HepG2 (cell line): Measurements from ENCODE around the gene AUH.

Experiments
- BRCA1 ChIP-seq: sonication (generic); formaldehyde crosslinking; IDR thresholded peaks from 2 replicates; pipeline ENCODE4 v1.4.0; 2020; ENCODE audit warnings: missing genetic modification reagents
- FOXA1 ChIP-seq, 2 experiments: fragments of 450-650 bp in 1 of 2; sonication (generic) in 1 of 2; formaldehyde crosslinking in 1 of 2; IDR thresholded peaks; 2 replicates each; pipeline versions ENCODE4 v1.4.0 to v1.6.1; 2016 to 2020; ENCODE audit warnings: missing genetic modification reagents in 1 of 2
- GATAD2A ChIP-seq: IDR thresholded peaks from 2 replicates; pipeline ENCODE4 v1.6.1; 2016
- POLR2A ChIP-seq, 2 experiments: IDR thresholded peaks; 2 replicates each; pipeline ENCODE4 v1.6.1; 2011; ENCODE audit warnings: low read depth in 2 of 2, low read length in 2 of 2, mild to moderate bottlenecking in 1 of 2, moderate library complexity in 1 of 2; ENCODE audit not compliant: insufficient read depth in 1 of 2
- RFXAP ChIP-seq: sonication (generic); formaldehyde crosslinking; IDR thresholded peaks from 2 replicates; pipeline ENCODE4 v1.4.0; 2020; ENCODE audit warnings: missing genetic modification reagents, borderline replicate concordance
- SNRNP70 ChIP-seq: fragments of 200-400 bp; formaldehyde crosslinking; IDR thresholded peaks from 2 replicates; pipeline ENCODE4 v1.6.1; 2017; ENCODE audit warnings: mild to moderate bottlenecking, low read depth, low read length, moderate library complexity
- SP1 ChIP-seq, 2 experiments: fragments of 450-650 bp in 1 of 2; sonication (generic) in 1 of 2; formaldehyde crosslinking in 1 of 2; IDR thresholded peaks; 2 replicates each; pipeline versions ENCODE4 v1.4.0 to v1.6.1; 2016 to 2020; ENCODE audit warnings: missing genetic modification reagents in 1 of 2
- TCF12 ChIP-seq, 2 experiments: fragments of 450-650 bp in 1 of 2; sonication (generic) in 1 of 2; formaldehyde crosslinking in 1 of 2; IDR thresholded peaks; 2 replicates each; pipeline versions ENCODE4 v1.6.1 to v1.8.0; 2017 to 2022; ENCODE audit warnings: antibody characterized with exemption in 1 of 2, mild to moderate bottlenecking in 1 of 2, missing genetic modification reagents in 1 of 2, moderate library complexity in 1 of 2
- THRA ChIP-seq: sonication (generic); formaldehyde crosslinking; IDR thresholded peaks from 2 replicates; pipeline ENCODE4 v1.4.0; 2020; ENCODE audit warnings: missing genetic modification reagents, borderline replicate concordance
- ZFP36 ChIP-seq: fragments of 150-350 bp; IDR thresholded peaks from 2 replicates; pipeline ENCODE4 v1.6.1; 2018; ENCODE audit warnings: borderline replicate concordance, low read length, low read depth; ENCODE audit not compliant: partially characterized antibody
- ZNF136 ChIP-seq: sonication (generic); formaldehyde crosslinking; IDR thresholded peaks from 2 replicates; pipeline ENCODE4 v1.8.1; 2022; ENCODE audit warnings: low read depth, mild to moderate bottlenecking, moderate library complexity, missing genetic modification reagents
- ZNF430 ChIP-seq: sonication (generic); formaldehyde crosslinking; IDR thresholded peaks from 2 replicates; pipeline ENCODE4 v1.9.0; 2021; ENCODE audit warnings: mild to moderate bottlenecking, missing genetic modification reagents
- TF ChIP-seq, protein P1 (sequence below): sonication (generic); formaldehyde crosslinking; IDR thresholded peaks from 2 replicates; pipeline ENCODE4 v1.5.0; 2020; ENCODE audit warnings: mild to moderate bottlenecking, missing genetic modification reagents, moderate library complexity

GRCh38 chr9:91405343-91406077, 43.8 kb upstream of the AUH start:
- TF ChIP-seq FOXA1 (IDR thresholded peaks at IDR 0.05) (no peak), FOXA1 (CRISPR knock-in tag; IDR thresholded peaks at IDR 0.05) (no peak), RFXAP (no peak), POLR2A (IDR thresholded peaks at IDR 0.05; ENCODE audit: insufficient read depth in 1 of 2, low read depth in 2 of 2, low read length in 2 of 2) (peak in 1 of 2 experiments; percentile 31; a peak in 2 of 4 replicates), GATAD2A (CRISPR knock-in tag) (no peak), ZNF430 (no peak), THRA (no peak), BRCA1 (CRISPR knock-in tag) (no peak), SNRNP70 (no peak), ZFP36 (no peak), SP1 (IDR thresholded peaks at IDR 0.05) (no peak), SP1 (CRISPR knock-in tag; IDR thresholded peaks at IDR 0.05) (no peak), ZNF136 (CRISPR knock-in tag) (no peak), TCF12 (IDR thresholded peaks at IDR 0.05) (no peak), TCF12 (CRISPR knock-in tag; IDR thresholded peaks at IDR 0.05) (no peak)
- TF ChIP-seq, protein P1, sequence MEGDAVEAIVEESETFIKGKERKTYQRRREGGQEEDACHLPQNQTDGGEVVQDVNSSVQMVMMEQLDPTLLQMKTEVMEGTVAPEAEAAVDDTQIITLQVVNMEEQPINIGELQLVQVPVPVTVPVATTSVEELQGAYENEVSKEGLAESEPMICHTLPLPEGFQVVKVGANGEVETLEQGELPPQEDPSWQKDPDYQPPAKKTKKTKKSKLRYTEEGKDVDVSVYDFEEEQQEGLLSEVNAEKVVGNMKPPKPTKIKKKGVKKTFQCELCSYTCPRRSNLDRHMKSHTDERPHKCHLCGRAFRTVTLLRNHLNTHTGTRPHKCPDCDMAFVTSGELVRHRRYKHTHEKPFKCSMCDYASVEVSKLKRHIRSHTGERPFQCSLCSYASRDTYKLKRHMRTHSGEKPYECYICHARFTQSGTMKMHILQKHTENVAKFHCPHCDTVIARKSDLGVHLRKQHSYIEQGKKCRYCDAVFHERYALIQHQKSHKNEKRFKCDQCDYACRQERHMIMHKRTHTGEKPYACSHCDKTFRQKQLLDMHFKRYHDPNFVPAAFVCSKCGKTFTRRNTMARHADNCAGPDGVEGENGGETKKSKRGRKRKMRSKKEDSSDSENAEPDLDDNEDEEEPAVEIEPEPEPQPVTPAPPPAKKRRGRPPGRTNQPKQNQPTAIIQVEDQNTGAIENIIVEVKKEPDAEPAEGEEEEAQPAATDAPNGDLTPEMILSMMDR (CRISPR knock-in tag): no peak
